Fibroblast of upper back skin (primary cell): ENCODE data around the gene SMG1.
"Not testable (repeated sequence)": the region's sequence is repeated elsewhere in the genome, so short reads cannot be mapped to it uniquely, and the experiment has no call there.

Experiments used
- DNase-seq: peaks from one replicate; pipeline ENCODE4 v3.0.0-alpha.2; 2013

SMG1 gene

GRCh38 chr16:18796377-18796776 is 129.8 kb downstream of the SMG1 start:
- DNase-seq, result no peak

- no peak for DNase-seq
These were observed 133.3 kb downstream of the SMG1 start for GRCh38 chr16:18792836-18793433.

GRCh38 chr16:18789850-18790706 is 136.1 kb downstream of the SMG1 start, which contains the start of gene RPS15A:
Gene RPS15A, minus strand, starts transcription at chr16:18790334. Its CDS starts 1,221 bp downstream, at chr16:18789113.
- DNase-seq, result peak; percentile 98

- DNase-seq, result no peak
These were observed 136.7 kb downstream of the SMG1 start for GRCh38 chr16:18789515-18789849.

- no peak for DNase-seq
These were observed 137.2 kb downstream of the SMG1 start for GRCh38 chr16:18788828-18789514.

- DNase-seq, result no peak
These were observed 141.1 kb downstream of the SMG1 start for GRCh38 chr16:18784917-18785623.

- DNase-seq, result no peak
These were observed 142.5 kb downstream of the SMG1 start for GRCh38 chr16:18783430-18784341.

GRCh38 chr16:18782697-18783429 is 143.3 kb downstream of the SMG1 start:
- no peak for DNase-seq

GRCh38 chr16:18781232-18781631 is 145.0 kb downstream of the SMG1 start:
- DNase-seq, result not testable (repeated sequence)

GRCh38 chr16:18780460-18781026 is 145.7 kb downstream of the SMG1 start:
- not testable (repeated sequence) for DNase-seq

- not testable (repeated sequence) for DNase-seq
These were observed 148.5 kb downstream of the SMG1 start for GRCh38 chr16:18777664-18778063.

- DNase-seq, result not testable (repeated sequence)
These were observed 149.9 kb downstream of the SMG1 start for GRCh38 chr16:18776334-18776733.

GRCh38 chr16:18774651-18775050 is 151.6 kb downstream of the SMG1 start:
- not testable (repeated sequence) for DNase-seq

GRCh38 chr16:18772171-18772570 is 154.0 kb downstream of the SMG1 start:
- not testable (repeated sequence) for DNase-seq

GRCh38 chr16:18770336-18770962 is 155.8 kb downstream of the SMG1 start:
- DNase-seq, result not testable (repeated sequence)

- DNase-seq, result not testable (repeated sequence)
These were observed 159.0 kb downstream of the SMG1 start for GRCh38 chr16:18767217-18767616.

- DNase-seq, result not testable (repeated sequence)
These were observed 163.5 kb downstream of the SMG1 start for GRCh38 chr16:18762713-18763112.

GRCh38 chr16:18759598-18760520 is 166.3 kb downstream of the SMG1 start:
- DNase-seq, result peak; percentile 6
